ENCODE results near the gene PSMB3. TPM values are rescaled to one million over a fixed set of nuclear protein-coding genes. Genes with fewer than 3 reads are reported as not detected.

PSMB3 gene
- total RNA-seq, 1 donor from 2014 or later, result 288 TPM

GRCh38 chr17:38731526-38732294 is 20.8 kb upstream of the PSMB3 start:
- Histone ChIP-seq H3K36me3 (ENCODE audit: control insufficient read depth, insufficient read depth, low read length) (peaks cover 11% of the 10 kb centered on the region), H3K27me3 (ENCODE audit: control insufficient read depth, insufficient read depth, low read length) (no peaks in the 10 kb centered on the region), H3K4me3 (ENCODE audit: low read depth, low read length) (no peak overlapping the region)
- DNase-seq (ENCODE audit: low read depth) (no peak), FAIRE-seq (no peak)
- no peak for TF ChIP-seq CTCF (IDR thresholded peaks at IDR 0.05; ENCODE audit: insufficient read depth, low read length, severe bottlenecking)

- DNase-seq (ENCODE audit: low read depth) (no peak), FAIRE-seq (no peak)
- no peak for TF ChIP-seq CTCF (IDR thresholded peaks at IDR 0.05; ENCODE audit: insufficient read depth, low read length, severe bottlenecking)
- Histone ChIP-seq H3K27me3 (ENCODE audit: control insufficient read depth, insufficient read depth, low read length) (no peaks in the 10 kb centered on the region), H3K4me3 (ENCODE audit: low read depth, low read length) (no peak overlapping the region), H3K36me3 (ENCODE audit: control insufficient read depth, insufficient read depth, low read length) (peaks cover 11% of the 10 kb centered on the region)
These were observed 19.9 kb upstream of the PSMB3 start for GRCh38 chr17:38732376-38733281.

GRCh38 chr17:38733282-38733981 is 19.1 kb upstream of the PSMB3 start:
- H3K4me3 ChIP-seq (ENCODE audit: low read depth, low read length), result no peak overlapping the region
- H3K27me3 ChIP-seq (ENCODE audit: control insufficient read depth, insufficient read depth, low read length), result no peaks in the 10 kb centered on the region
- peaks cover 13% of the 10 kb centered on the region for H3K36me3 ChIP-seq (ENCODE audit: control insufficient read depth, insufficient read depth, low read length)
- no peak for FAIRE-seq
- no peak for TF ChIP-seq CTCF (IDR thresholded peaks at IDR 0.05; ENCODE audit: insufficient read depth, low read length, severe bottlenecking)
- no peak for DNase-seq (ENCODE audit: low read depth)

GRCh38 chr17:38733982-38734973 is 18.3 kb upstream of the PSMB3 start:
- no peak for DNase-seq (ENCODE audit: low read depth)
- TF ChIP-seq CTCF (IDR thresholded peaks at IDR 0.05; ENCODE audit: insufficient read depth, low read length, severe bottlenecking), result peak; percentile 27
- Histone ChIP-seq H3K36me3 (ENCODE audit: control insufficient read depth, insufficient read depth, low read length) (peaks cover 19% of the 10 kb centered on the region), H3K4me3 (ENCODE audit: low read depth, low read length) (no peak overlapping the region), H3K27me3 (ENCODE audit: control insufficient read depth, insufficient read depth, low read length) (no peaks in the 10 kb centered on the region)
- FAIRE-seq, result no peak
